Ovary (tissue), 3 donors: ENCODE results near the gene GAS6.

Experiments used
- EP300 ChIP-seq: sonication (generic); formaldehyde crosslinking; IDR thresholded peaks from one replicate; pipeline ENCODE4 v1.6.1; 2017; ENCODE audit warnings: antibody characterized with exemption
- TF ChIP-seq, protein P1 (sequence below), 3 donors: fragments of 450-650 bp in 2 of 3; fragments of 200-600 bp in 1 of 3; IDR thresholded peaks; one replicate each; pipeline versions ENCODE4 v1.5.1 to v1.8.0; 2016 to 2022; ENCODE audit warnings: antibody characterized with exemption in 3 of 3, mild to moderate bottlenecking in 1 of 3
- donor health status: DM: no; HTN: no; CAD: no.

DNA sequence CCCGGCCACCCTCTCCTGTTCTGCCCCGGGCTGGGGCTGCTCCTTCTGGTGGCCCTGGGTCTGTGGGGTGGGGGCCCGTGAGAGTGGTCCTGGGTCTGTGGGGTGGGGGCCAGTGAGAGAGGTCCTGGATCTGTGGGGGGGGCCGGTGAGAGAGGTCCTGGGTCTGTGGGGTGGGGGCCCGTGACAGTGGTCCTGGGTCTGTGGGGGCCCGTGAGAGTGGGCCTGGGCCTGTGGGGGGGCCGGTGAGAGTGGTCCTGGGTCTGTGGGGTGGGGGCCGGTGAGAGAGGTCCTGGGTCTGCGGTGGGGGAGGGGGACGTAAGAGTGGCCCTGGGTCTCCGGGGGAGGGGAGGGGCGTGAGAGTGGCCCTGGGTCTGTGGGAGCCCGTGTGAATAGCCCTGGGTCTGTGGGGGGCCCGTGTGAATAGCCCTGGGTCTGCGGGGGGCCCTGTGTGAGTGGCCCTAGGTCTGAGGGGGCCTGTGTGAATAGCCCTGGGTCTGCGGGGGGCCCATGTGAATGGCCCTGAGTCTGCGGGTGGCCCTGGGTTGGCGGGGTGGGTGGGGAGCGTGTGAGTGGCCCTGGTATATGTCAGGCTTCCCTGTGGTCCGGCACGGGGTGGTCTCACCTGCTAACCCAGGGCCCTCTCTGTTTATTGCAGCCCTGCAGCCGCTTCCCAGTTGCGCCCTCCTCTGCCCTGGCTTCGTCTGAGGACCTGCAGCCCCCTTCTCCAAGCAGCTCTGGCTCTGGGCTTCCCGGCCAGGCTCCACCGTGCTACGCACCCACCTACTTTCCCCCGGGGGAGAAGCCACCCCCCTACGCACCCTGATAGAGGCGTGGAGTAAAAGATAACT lies 52.6 kb downstream of the GAS6 start:
- TF ChIP-seq, protein P1, sequence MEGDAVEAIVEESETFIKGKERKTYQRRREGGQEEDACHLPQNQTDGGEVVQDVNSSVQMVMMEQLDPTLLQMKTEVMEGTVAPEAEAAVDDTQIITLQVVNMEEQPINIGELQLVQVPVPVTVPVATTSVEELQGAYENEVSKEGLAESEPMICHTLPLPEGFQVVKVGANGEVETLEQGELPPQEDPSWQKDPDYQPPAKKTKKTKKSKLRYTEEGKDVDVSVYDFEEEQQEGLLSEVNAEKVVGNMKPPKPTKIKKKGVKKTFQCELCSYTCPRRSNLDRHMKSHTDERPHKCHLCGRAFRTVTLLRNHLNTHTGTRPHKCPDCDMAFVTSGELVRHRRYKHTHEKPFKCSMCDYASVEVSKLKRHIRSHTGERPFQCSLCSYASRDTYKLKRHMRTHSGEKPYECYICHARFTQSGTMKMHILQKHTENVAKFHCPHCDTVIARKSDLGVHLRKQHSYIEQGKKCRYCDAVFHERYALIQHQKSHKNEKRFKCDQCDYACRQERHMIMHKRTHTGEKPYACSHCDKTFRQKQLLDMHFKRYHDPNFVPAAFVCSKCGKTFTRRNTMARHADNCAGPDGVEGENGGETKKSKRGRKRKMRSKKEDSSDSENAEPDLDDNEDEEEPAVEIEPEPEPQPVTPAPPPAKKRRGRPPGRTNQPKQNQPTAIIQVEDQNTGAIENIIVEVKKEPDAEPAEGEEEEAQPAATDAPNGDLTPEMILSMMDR (IDR thresholded peaks at IDR 0.05): no peak
- TF ChIP-seq EP300: no peak
